NCI-H1694 (cell line): ENCODE results near the gene NTPCR.
"Not testable (repeated sequence)": the region's sequence is repeated elsewhere in the genome, so short reads cannot be mapped to it uniquely, and the experiment has no call there.

Source experiments
- DNase-seq: peaks from one replicate; lab custom pipeline; 2025; lab: John Stamatoyannopoulos, UW

Gene NTPCR

GRCh38 chr1:232984577-232985425, 34.4 kb downstream of the NTPCR start:
- no peak for DNase-seq

GRCh38 chr1:232985882-232986526, 35.6 kb downstream of the NTPCR start:
- DNase-seq: no peak

- no peak for DNase-seq
These were observed 36.1 kb downstream of the NTPCR start for GRCh38 chr1:232986527-232986922.

GRCh38 chr1:232987046-232987773, 36.8 kb downstream of the NTPCR start:
- DNase-seq: no peak

- no peak for DNase-seq
These were observed 37.3 kb downstream of the NTPCR start for GRCh38 chr1:232987774-232988140.

GRCh38 chr1:232988572-232989040, 38.2 kb downstream of the NTPCR start:
- DNase-seq: no peak

- DNase-seq: no peak
These were observed 40.0 kb downstream of the NTPCR start for GRCh38 chr1:232990176-232991128.

GRCh38 chr1:232991238-232991637, 40.8 kb downstream of the NTPCR start:
- no peak for DNase-seq

GRCh38 chr1:232992227-232992626, 41.8 kb downstream of the NTPCR start:
- no peak for DNase-seq

GRCh38 chr1:232993555-232993954, 43.1 kb downstream of the NTPCR start:
- DNase-seq: no peak

- DNase-seq: no peak
These were observed 44.8 kb downstream of the NTPCR start for GRCh38 chr1:232995189-232995588.

- DNase-seq: no peak
These were observed 45.7 kb downstream of the NTPCR start for GRCh38 chr1:232996143-232996542.

GRCh38 chr1:232998138-232998537, 47.7 kb downstream of the NTPCR start:
- no peak for DNase-seq

GRCh38 chr1:232998646-232999045, 48.2 kb downstream of the NTPCR start:
- DNase-seq: no peak

- no peak for DNase-seq
These were observed 49.7 kb downstream of the NTPCR start for GRCh38 chr1:232999956-233000625.

GRCh38 chr1:233003638-233004037, 53.2 kb downstream of the NTPCR start:
- not testable (repeated sequence) for DNase-seq

GRCh38 chr1:233004451-233004850, 54.0 kb downstream of the NTPCR start:
- DNase-seq: no peak

- DNase-seq: no peak
These were observed 54.7 kb downstream of the NTPCR start for GRCh38 chr1:233005156-233005555.

GRCh38 chr1:233005703-233006102, 55.3 kb downstream of the NTPCR start:
- no peak for DNase-seq

GRCh38 chr1:233006108-233006507, 55.7 kb downstream of the NTPCR start:
- no peak for DNase-seq

GRCh38 chr1:233006541-233006973, 56.1 kb downstream of the NTPCR start:
- no peak for DNase-seq
